D721Med (cell line): ENCODE results near the gene KDM6A.

Experiments used
- DNase-seq: peaks from one replicate; pipeline ENCODE4 v3.0.0; 2011; ENCODE audit warnings: low spot score; ENCODE audit not compliant: insufficient read length
- FAIRE-seq: peaks from 2 replicates; lab custom pipeline; 2011; peaks lifted over from hg19 to GRCh38; lab: Jason Lieb, UNC
- CTCF ChIP-seq: IDR thresholded peaks from 2 replicates; pipeline ENCODE4 v1.5.1; 2012; ENCODE audit warnings: mild to moderate bottlenecking, control low read depth; ENCODE audit not compliant: insufficient read depth; ENCODE audit errors: missing control alignments

The KDM6A gene

GRCh38 chrX:44973420-44973932, 100.5 kb downstream of the KDM6A start:
- no peak for FAIRE-seq
- no peak for TF ChIP-seq CTCF

GRCh38 chrX:44974451-44974850, 101.5 kb downstream of the KDM6A start:
- DNase-seq = no peak
- FAIRE-seq = no peak
- TF ChIP-seq CTCF = no peak

More at GRCh38 chrX:44973420-44973932, 100.5 kb downstream of the KDM6A start:
- DNase-seq = no peak

GRCh38 chrX:44975666-44976263, 102.8 kb downstream of the KDM6A start:
- FAIRE-seq (no peak), DNase-seq (no peak)
- no peak for TF ChIP-seq CTCF

GRCh38 chrX:44978976-44979375, 106.0 kb downstream of the KDM6A start:
- no peak for DNase-seq
- no peak for FAIRE-seq
- no peak for TF ChIP-seq CTCF

- no peak for DNase-seq
- no peak for FAIRE-seq
- no peak for TF ChIP-seq CTCF
These were observed 107.4 kb downstream of the KDM6A start for GRCh38 chrX:44980403-44980802.

GRCh38 chrX:44980883-44981282, 107.9 kb downstream of the KDM6A start:
- TF ChIP-seq CTCF = no peak
- DNase-seq (no peak), FAIRE-seq (no peak)

GRCh38 chrX:44989995-44990770, 117.2 kb downstream of the KDM6A start:
- FAIRE-seq = no peak
- no peak for TF ChIP-seq CTCF

More at GRCh38 chrX:44989995-44990770, 117.2 kb downstream of the KDM6A start:
- no peak for DNase-seq
